NCI-H748 (cell line): ENCODE measurements around the gene KDM8.

ENCODE experiments used
- DNase-seq: peaks from one replicate; lab custom pipeline; 2025; ENCODE audit not compliant: unreplicated experiment; lab: John Stamatoyannopoulos, UW

The KDM8 gene

DNA sequence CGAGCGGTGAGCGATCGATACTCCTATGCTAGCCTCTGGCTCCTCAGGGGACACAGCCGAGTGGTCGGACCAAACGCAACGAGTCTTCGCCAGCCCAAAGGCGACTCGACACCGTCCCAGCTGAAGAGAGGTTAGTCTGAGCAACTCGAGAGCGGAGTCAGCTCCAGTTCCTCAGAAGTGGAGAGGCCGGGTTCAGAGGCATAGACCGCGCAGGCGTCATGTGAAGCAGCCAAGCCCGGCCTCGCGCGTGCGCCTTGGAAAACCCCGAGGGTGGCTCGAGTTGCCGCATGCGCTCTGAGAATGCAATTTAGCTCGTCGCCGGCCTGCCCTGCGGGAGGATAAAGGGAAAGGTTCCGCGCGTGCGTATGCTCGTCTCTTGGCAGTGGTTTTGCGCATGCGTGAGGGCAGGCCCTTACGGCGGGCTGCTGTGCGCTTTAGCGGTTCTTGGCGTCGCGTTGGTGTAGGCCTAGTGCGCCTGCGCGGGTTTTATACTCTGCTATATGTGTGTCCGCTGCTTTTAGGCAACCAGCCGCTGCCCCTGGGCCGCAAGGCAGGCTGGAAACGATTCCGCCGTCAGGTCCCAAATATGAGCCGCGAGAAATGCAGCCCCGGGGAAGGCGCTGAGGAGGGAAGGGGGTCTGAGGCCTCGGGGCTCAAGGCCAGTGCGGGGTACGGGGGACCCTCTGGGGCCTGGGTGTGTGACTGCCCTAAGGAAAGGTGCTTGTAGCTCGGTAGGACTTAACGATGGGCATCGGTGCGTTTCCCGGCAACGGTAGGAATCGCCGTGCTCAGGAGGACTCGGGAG, at the start of gene KDM8:
Gene KDM8 (plus strand): TSS at position 20 of the 805 bp plus-strand sequence. CDS start 6,598 bp downstream, outside the sequence.
- DNase-seq, result peak; percentile 98

DNA sequence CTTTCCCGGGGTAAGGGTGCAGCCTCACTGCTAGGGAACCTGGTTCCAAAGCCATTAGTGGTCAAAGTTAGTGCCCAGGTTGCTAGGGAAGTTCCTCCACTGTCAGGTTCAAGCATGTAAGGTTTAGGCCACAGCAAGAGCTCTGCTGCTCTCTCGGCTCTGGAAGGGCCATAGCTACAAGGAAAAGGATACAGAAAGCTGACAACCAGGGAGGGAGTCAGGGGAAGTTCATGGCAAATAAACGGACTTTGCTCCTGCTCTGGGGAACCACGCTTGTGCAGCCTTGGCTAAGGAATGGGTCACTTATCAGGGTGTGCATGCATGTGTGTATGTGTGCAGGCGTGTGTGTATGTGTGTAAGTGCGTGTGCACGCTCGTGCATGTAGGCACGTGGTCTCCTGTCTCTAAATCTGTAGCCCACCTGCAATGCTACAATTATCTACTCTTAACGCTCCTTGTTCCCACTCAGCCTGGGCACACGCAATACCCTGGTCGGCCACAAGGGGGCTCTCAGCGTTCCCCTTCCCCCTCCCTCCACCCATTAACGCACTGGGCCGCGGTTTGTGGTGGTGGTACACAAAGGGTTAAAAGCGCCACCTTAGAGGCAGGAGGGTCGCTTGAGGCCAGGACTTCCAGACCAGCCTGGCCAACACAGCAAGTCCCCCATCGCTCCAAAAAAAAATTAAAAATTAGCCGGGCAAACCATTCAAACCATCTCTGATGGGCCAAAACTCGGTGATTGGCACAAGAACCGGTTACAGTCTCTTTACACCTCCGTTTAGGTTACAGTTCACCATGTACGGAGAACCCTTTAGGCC, 48.4 kb upstream of the KDM8 start:
- peak; percentile 27 for DNase-seq

DNA sequence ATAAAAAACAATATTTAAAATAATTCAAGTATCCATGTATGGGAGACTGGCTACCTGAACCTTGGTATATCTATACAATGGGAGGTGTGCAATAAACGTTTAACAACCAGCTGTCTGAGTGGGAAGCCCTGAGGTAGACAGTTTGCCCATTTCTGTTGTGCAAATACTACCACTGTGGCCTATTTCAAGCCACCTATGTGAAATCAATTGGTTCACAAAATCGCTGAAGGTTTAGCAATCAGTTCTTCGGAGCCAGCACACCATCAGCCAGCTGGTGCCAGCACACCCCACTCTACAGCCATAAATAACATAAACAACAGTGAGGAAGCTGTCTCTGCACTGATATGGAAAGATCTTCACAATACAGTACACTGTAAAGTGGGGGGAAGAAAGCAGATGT, 46.7 kb upstream of the KDM8 start:
- no peak for DNase-seq

DNA sequence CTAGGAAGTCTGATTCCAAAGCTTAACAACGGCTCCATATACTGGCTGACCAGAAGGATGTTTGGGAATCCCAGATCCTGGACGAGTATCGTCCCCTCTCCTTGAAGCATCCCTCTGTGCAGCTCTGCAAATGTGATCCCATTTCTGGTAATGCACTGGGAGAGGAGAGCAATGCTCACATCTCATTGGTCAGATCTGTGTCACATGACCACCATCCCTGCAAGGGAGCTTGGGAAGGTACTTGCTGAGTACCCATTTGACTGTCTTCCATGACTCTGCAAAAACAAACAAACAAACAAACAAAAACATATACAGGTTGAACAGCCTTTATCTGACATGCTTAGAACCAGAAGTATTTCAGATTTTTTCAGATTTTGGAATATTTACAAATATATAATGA, 41.9 kb upstream of the KDM8 start:
- no peak for DNase-seq

DNA sequence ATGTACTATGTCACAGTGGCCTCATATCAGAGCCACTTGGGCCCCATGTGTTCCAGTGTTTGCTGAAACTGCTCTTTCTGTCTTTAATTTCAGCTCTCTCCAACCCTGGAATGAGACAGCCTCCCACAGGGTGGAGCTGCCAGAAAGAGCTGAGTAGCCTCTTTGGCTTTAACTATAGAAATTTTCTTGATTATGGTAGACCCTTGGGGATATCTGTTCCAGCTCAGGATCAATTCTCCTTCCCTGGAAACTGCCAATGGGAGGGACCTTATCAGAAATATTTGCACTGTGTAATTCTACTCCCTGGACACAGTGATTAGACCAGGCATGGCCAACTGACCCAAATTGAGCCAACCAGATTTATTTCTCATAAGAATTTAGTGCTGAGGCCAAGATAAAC, 39.0 kb upstream of the KDM8 start:
- DNase-seq, result no peak

DNA sequence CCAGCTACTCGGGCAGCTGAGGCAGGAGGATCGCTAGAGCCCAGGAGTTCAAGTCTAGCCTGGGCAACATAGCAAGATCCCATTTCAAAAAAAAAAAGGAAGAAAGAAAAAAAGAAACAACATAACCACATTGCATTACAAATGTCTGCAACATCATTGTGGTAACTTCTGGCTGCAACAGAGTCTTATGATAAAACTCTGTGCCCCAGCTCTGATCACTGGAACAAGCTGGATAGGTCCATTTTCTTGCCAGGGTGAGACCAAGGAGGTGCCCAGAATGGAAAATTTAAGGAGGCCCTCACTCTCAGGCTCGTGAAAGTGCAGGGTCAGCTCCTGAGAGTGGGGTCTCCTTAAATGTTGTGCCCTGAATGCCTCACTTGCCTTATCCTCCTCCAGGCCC, 37.8 kb upstream of the KDM8 start:
- no peak for DNase-seq

DNA sequence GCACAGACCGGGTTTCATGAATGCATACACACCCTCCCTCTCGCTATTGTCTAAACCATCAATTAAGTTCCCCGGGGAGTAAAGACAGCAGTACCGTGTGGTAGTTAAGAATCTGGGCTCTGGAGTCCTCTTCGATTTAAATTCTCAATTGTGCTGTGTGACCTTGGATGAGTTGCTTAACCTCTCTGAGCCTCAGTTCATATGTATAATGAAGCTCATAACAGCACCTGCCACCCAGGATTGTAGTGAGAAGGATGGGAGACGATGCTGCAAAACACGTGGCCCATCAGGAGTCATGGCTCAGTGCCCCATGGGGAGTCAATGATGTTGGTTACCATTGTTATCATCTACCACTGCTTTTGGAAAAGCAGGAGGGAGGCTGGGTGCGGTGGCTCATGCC, 34.5 kb upstream of the KDM8 start:
- DNase-seq, result peak; percentile 4

DNA sequence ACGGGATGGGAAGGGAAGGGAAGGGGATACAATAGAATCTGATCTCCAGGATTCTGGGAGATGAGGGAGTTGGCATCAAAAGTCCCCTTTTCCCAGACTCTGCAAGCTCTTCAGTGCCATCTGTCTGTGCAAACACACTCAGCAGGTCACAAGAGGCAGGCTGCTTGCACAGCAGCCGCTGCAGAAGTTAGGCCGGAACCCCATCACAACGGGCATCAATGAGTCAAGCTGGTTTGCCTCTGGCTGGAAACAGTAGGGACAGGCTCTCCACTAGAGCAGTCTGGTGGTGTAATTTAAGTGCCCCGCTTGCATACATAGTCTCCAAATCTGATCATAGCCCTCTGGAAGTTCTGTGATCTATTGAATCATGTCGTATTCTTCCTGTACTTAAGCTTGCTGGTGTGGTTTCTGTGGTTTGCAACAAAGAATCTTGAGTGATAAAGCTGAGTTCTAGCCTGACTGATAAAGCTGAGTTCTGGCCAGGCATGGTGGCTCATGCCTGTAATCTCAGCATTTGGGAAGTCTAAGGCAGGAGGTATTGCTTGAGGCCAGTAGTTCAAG, 33.7 kb upstream of the KDM8 start:
- DNase-seq, result peak; percentile 55

DNA sequence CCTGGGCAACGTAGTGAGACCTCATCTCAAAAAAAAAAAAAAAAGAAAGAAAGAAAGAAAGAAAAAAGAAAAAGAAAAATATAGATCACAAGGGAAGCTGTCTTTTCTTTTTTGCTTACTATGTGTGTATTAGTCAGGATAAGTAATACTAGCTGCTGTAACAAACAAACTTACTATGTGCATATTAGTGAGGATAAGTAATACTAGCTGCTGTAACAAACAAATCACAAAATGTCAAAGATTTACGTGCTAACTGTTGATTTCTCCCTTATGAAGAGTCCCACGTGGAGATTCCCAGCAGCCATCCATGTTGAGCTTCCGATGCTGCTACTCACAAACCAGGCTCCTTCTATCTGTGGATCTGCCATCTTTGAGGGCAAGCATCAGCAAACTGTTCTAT, 31.7 kb upstream of the KDM8 start:
- no peak for DNase-seq

DNA sequence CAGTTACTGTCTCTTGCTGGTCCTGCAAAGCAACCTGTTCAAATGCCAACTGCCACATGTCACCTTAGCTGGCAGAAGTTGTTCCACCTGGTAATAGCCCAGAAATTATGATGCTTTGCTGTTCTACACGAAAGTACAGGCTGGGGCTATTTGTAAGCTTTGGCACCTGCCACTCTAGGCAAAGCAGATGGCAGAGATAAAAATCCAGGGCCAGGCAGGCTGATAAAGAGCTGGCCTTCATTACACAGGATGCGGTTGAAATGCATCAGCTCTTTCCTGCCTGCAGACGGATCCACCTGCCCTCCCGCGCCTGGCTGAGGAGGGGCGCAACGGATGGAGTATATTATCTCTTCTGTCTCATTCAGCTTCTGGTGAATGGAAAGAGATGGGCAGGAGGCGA, 29.3 kb upstream of the KDM8 start:
- DNase-seq, result peak; percentile 28

DNA sequence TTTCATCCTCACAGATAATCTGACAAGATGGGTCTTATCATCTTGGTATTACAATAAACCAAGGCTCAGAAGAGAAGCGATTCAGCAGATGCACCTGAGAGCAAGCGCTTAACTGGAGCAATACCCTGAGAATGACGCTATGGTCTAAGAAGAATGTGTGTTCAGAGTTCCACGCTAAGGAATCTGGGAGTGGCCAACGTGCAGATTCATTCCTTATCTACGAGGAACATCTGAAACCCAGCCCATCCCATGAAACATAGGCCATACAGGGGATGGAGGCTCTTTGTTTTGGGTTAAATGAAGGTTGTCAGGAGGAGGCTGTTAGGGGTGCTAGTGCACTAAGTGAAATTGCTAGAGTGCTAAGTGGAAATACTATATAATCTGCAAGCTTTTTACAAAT, 28.5 kb upstream of the KDM8 start:
- DNase-seq, result no peak

DNA sequence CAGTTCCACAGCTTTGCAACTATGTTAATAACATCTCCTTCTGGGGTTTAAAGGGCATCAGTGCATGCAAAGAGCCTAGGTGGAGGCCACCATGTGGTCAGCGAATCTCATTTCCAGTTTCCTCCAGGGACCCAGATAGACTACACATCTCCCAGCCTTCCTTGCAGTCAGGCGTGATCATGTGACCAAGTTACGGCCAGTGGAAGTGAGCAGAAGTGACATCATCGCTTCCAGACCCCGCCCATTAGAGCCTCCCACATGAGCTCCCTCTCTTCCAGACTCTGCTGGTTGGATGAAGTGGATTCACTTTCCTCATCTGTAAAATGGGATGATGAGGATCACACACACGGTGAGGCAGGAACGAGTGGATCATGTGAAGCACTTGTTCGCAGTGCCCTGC, 27.4 kb upstream of the KDM8 start:
- no peak for DNase-seq

DNA sequence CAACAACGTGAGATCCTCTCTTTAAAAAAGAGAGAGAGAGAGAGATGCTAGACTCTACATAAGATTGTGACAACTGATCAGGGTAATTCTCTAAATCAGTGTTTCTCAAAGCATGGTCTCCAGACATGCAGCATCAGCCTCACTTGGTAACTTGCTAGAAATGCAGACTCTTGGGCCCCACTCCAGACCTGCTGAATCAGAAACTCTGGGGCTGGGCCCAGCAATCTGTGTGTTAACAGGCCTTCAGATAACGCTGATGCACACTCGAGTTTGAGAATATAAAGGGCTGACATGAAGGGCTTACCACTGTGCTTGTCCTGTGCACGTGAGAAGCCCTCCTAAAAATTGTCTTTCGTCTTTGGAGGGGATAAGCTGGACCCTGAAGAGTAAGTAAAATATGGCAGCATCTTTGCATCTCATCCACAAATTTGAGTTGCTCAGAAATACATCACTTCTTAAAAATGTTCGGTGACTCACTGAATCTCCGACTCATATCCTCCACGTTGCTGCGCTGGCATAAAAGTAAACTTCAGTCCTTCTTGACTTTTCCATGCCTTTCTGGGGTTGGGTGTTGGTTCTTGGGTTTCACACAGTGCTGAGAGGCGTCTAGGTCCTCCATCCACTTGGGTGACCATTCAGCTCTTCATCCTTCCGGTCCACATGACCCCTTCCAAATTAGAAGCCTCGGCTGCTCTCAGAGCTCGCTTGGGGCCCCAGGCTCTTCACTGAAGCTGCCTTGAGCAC, 26.1 kb upstream of the KDM8 start:
- DNase-seq, result no peak

DNA sequence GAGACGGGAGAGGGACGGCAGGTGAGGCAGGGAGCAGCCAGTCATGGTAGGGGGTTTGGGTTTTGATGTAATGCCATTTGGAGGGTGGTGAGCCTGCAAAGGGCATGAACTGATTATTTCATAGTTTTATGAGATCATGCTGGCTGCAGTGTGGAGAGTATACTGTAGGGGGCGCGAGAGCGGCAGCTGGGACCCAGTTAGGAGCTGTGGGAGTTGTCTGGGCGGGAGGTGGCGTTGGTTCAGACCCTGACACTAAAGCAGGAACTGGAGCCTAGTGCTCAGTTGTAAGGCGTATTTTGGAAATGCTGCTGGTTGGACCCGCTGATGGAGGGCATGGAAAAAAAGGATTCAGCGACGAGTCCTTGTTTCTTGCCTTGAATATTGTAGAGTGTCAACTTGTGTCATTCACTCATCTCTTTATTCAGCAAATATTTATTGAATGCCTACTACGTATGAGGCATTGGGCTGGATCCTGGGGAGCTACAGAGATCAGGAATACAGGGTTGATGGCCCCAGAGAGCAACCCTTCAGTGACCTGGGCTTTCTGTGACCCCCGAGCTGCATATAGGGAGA, 23.7 kb upstream of the KDM8 start:
- DNase-seq, result peak; percentile 45

DNA sequence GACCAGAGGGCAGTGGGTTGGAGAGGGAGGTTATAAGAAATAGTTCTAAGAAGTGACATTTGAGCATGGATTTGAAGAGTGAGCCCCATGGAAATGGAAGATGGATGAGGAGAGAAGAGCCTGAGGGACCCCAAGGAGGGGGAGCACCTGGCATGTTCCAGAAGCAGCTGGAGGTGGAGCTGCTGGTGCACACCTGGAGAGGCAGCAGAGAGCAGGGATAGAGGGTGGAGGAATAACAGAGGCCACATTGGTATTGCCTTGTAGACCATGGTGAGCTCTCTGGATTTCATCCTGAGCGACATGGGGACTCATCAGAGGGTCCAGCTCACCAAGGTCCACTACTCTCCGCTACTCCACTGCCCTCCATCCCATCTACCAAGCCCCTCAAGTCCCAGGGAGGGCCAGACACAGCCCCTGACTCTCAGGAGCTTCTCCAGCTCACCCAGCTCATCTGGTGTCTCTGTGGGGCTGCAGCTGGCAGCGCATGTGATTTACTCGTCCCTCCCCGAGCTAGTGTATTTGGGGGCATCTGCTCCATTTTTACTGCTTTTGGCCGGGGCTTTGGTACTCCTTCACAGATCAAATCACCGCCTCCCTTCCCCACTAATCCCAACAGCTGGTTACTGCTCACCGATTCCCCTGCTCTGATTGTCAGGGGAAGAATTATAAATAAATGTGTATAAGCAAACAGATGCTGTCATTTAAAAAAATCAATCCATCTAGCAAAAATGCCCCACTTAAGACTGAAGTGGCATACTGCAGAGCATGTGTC, 22.1 kb upstream of the KDM8 start:
- peak; percentile 16 for DNase-seq

DNA sequence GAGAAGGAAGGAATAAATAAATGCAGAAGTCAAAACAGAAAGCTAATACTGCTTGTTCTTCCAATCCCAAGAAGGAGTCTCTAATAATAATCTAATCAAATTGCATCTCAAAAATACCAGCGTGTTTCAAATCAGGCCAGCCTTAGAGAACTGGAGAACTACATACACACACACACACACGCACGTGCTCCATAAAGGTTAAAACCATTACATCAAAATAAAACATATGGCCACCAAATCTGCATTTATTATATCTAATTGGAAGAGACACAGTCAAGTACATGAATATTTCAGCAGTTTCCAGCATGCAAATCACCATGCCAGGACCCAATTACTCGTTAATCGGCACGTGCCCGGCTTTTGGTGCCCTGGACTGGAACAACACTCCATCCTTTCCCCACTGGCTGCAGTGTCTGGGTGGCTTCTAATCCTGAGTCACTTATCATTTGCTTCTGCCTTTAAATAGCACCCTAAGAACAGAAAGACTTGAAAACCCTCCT, 20.4 kb upstream of the KDM8 start:
- DNase-seq, result no peak

DNA sequence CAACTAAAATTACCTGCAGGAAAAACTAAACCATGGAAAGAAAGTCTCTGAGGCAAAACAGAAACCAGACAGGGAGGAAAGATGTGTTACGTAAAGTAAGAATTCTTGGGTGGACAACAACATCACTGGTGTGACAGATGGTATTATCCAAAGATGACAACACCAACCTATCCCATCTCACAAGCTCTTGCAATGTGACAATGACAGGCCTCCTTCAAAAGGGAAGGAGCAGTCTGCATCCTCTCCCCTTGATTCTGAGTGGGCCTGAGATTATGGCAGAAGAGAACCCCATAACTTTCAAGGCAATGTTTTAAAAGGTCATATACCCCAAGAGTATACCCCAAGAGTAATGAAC, 17.6 kb upstream of the KDM8 start:
- DNase-seq, result no peak

DNA sequence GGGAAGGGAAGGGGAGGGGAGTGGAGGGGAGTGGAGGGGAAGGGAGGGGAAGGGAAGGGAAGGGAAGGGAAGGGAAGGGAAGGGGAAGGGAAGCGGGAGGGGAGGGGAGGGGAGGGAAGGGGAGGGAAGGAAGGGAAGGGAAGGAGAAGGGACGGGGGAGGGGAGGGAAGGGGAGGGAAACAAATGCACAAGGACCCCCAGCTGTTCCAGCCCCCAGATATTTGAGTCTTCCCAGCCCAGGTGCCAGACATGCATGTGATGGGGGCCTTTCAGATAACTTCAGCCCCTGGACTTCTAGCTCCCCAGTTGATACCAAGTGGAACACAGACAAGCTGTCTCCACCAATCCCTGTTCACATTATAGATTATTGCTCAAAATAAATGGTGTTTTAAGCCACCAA, 14.7 kb upstream of the KDM8 start:
- no peak for DNase-seq

DNA sequence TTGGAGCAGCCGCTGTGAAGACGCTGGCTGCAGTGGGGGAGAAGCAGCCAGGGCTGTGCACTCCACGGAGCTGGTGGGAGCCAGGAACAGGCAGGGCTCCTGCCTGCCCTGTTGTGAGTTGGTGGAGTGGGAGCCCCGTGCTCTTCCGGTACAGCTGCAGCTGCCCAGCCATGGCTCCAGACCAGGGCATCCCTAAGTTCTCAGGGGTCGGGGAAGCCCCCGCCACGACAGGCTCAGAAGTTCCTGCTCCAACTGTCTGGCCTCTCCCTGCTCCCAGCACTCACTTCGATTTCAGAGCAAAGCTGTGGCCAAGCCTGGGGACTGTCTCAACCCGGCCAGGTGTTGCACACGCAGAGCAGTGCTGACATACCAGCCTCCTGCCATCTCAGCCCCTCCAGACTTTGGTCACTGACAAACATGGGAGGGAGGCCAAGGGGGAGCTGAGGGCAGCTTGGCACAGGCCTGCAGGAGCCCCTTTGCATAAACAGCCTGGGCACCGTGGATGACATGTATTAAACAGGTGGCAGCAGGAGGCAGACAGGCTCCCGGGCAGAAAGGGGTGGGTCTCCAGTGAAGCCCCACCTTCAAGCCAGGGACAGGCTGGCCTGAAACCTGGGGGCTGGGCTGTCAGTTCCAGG, 13.9 kb upstream of the KDM8 start:
- DNase-seq, result peak; percentile 23
